Measurements from ENCODE around the gene IER5L.

- TF ChIP-seq CTCF (optimal IDR thresholded peaks at IDR 0.05 in 1 of 3, IDR thresholded peaks at IDR 0.05 in 1 of 3, conservative IDR thresholded peaks at IDR 0.05 in 1 of 3; ENCODE audit: extremely low read depth in 1 of 3, insufficient read depth in 2 of 3, low read length in 3 of 3) (no peak), EZH2 (IDR thresholded peaks at IDR 0.05; ENCODE audit: low read length) (no peak)
These were observed 42.7 kb upstream of the IER5L start for GRCh38 chr9:129220771-129221170.
